LNCaP clone FGC (cell line): ENCODE measurements around the gene NID2.

Source experiments
- DNase-seq: peaks from one replicate; pipeline ENCODE4 v3.0.0-alpha.2; 2011; ENCODE audit warnings: low read depth
- H3K4me3 ChIP-seq: 2 replicates; pipeline ENCODE4 v1.5.1; 2011; ENCODE audit warnings: mild to moderate bottlenecking, low read depth, low read length, control low read depth
- TF ChIP-seq, protein P1 (sequence below): IDR thresholded peaks from 2 replicates; pipeline ENCODE4 v1.5.1; 2012; ENCODE audit warnings: mild to moderate bottlenecking; ENCODE audit not compliant: control insufficient read depth, insufficient read depth; ENCODE audit errors: extremely low read depth

NID2 gene

GRCh38 chr14:52020866-52021717 is 47.8 kb downstream of the NID2 start:
- DNase-seq: no peak
- TF ChIP-seq, protein P1, sequence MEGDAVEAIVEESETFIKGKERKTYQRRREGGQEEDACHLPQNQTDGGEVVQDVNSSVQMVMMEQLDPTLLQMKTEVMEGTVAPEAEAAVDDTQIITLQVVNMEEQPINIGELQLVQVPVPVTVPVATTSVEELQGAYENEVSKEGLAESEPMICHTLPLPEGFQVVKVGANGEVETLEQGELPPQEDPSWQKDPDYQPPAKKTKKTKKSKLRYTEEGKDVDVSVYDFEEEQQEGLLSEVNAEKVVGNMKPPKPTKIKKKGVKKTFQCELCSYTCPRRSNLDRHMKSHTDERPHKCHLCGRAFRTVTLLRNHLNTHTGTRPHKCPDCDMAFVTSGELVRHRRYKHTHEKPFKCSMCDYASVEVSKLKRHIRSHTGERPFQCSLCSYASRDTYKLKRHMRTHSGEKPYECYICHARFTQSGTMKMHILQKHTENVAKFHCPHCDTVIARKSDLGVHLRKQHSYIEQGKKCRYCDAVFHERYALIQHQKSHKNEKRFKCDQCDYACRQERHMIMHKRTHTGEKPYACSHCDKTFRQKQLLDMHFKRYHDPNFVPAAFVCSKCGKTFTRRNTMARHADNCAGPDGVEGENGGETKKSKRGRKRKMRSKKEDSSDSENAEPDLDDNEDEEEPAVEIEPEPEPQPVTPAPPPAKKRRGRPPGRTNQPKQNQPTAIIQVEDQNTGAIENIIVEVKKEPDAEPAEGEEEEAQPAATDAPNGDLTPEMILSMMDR: no peak
- no peak overlapping the region for H3K4me3 ChIP-seq

GRCh38 chr14:52020161-52020714 is 48.6 kb downstream of the NID2 start:
- TF ChIP-seq, protein P1: no peak
- no peak for DNase-seq
- H3K4me3 ChIP-seq: no peak overlapping the region

- TF ChIP-seq, protein P1: no peak
- DNase-seq: no peak
- H3K4me3 ChIP-seq: no peak overlapping the region
These were observed 49.9 kb downstream of the NID2 start for GRCh38 chr14:52018970-52019369.

- TF ChIP-seq, protein P1: no peak
- no peak for DNase-seq
- H3K4me3 ChIP-seq: no peak overlapping the region
These were observed 50.6 kb downstream of the NID2 start for GRCh38 chr14:52018252-52018651.

DNA sequence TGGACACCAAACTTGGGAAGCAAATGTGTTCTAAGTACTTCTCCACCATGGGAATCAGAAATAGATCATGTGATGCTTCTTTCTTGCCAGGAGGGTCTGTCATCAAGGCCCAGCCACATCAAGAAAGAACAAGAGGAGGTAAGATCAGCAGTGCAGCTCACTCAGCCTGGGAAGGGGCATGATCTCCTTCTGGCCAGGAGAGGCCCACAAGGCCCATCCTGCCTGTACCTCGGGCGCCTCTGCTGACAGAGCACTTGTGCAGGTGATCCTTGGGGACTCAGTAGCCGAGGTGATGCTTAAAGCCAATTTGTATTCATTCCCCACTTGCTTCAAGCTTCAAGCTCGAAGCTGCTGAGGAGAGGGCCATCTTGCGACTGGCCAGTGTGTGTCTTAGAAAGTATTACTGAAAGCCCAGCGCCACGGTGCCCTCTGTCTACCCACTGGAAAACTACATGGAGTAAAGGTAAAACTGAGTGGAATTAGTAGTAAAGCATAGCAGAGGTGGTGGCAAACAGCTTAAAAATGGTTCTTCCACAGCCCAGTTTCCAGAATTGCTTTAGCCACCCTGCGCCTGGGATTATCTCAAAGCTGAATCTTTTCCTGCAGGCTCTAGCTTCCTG is 53.3 kb downstream of the NID2 start:
- DNase-seq: no peak

GRCh38 chr14:52014601-52015267 is 54.1 kb downstream of the NID2 start:
- no peak for DNase-seq
- H3K4me3 ChIP-seq: no peak overlapping the region
- TF ChIP-seq, protein P1: no peak

More for the DNA sequence above, 53.3 kb downstream of the NID2 start:
- TF ChIP-seq, protein P1: peak; percentile 62
- no peak overlapping the region for H3K4me3 ChIP-seq
